Measurements from ENCODE around the gene PCDHGA1. TPM values are rescaled to one million over a fixed set of nuclear protein-coding genes. Genes with fewer than 3 reads are reported as not detected.

PCDHGA1 gene
- total and polyA plus RNA-seq, 2 donors (not counting 1 experiment from before 2014, with no cell fraction given): 0.06 to 0.64 TPM

DNA sequence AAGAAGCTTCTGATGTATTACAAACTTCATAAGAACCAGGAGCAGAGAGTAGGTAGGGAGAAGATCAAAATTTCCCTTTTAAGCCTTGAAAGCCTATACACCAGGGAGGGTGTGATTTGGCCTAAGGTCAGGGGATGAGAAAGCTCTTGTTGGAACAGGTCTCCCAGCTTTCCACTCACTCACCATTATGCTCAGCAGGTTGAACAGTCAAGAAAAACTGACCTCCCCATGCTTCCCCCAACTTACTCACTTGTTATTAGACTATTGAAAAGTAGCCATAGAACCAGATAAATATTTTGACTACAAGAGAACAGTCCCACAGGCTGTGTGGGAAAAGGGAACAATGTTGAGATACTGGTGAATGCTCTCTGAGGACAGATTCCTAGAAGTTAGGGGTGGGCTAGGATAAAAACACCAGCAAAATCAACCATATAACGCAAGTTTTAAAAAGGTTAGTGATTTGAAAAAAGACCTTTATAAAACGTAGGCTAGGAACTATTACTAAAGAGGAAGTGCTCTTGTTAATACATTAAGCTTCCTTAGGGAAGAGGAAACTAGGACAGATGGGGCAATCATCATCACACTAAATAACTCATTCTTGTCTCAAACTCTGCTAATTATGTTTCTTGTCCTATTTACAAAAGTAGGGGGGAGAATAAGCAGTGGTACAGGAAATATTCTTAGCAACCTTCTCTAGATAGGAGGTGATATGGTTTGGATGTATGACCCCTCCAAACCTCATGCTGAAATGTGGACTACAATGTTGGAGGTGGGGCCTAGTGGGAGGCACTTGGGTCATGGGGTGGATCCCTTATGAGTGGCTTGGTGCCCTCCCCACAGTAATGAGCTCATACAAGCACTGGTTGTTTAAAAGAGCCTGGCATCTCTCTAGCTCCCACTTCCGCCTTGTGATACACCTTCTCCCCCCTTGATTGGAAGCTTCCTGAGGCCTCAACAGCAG, 189.6 kb downstream of the PCDHGA1 start:
- Mint-ChIP-seq H3K27me3 (no peaks in the 10 kb centered on the region), H3K9me3 (ENCODE audit: insufficient read depth) (no peaks in the 10 kb centered on the region), H3K4me1 (peaks cover 30% of the 10 kb centered on the region), H3K4me3 (no peak overlapping the region), H3K27ac (no peak overlapping the region)
- Histone ChIP-seq H3K27ac (ENCODE audit: low read length in 2 of 2) (no peak overlapping the region), H3K9me3 (ENCODE audit: control extremely low read depth in 1 of 3, control insufficient read depth in 2 of 3, insufficient read depth in 1 of 3, low read length in 2 of 3) (no peaks in the 10 kb centered on the region), H3K79me2 (ENCODE audit: control insufficient read depth, insufficient read depth, low read length) (no peaks in the 10 kb centered on the region), H4K20me1 (ENCODE audit: control insufficient read depth, insufficient read depth, low read length, poor library complexity, severe bottlenecking) (peaks cover 11% of the 10 kb centered on the region), H2AFZ (ENCODE audit: insufficient read depth, low read depth, low read length, poor library complexity, severe bottlenecking) (no peak overlapping the region), H3K4me3 (ENCODE audit: control extremely low read depth in 1 of 5, extremely low read depth in 1 of 5, insufficient read depth in 1 of 5, low read depth in 2 of 5, low read length in 4 of 5) (no peak overlapping the region), H3K4me1 (ENCODE audit: control insufficient read depth in 2 of 2, insufficient read depth in 2 of 2, low read length in 2 of 2) (peaks cover 9 to 24% of the 10 kb centered on the region in 2 donors), H3K27me3 (replicated peaks in 1 of 4; ENCODE audit: control extremely low read depth in 1 of 4, control insufficient read depth in 3 of 4, insufficient read depth in 4 of 4, low read length in 3 of 4) (no peaks in the 10 kb centered on the region), H3K4me2 (replicated peaks; ENCODE audit: low read depth, low read length, poor library complexity, severe bottlenecking) (no peak overlapping the region), H3K36me3 (replicated peaks in 1 of 2; ENCODE audit: control extremely low read depth in 1 of 2, control insufficient read depth in 1 of 2, extremely low read depth in 1 of 2, insufficient read depth in 2 of 2, low read length in 1 of 2) (peaks cover 6 to 91% of the 10 kb centered on the region in 2 experiments), H3K9ac (ENCODE audit: low read length) (no peak overlapping the region)
- 100% methylated on average over 1 of the region's 3 CpGs for WGBS (ENCODE audit: insufficient coverage)
- no peak for ATAC-seq (ENCODE audit: low read depth)
- ChIA-PET CTCF (interaction anchor here (1.2 to 11.5 kb wide), 4 partner anchors 9 to 99 kb away, joined by 4 to 176 read pairs (median 8); partner anchors contain the start of genes PCDHGA11 and PCDHGA12), POLR2A (interaction anchor here (0.7 kb wide), 1 partner anchor 99 kb away, joined by 3 read pairs; the partner anchor contains the start of gene DIAPH1)
- intact Hi-C loops (cut with micrococcal nuclease): no loop called here
- TF ChIP-seq EZH2 (IDR thresholded peaks at IDR 0.05; ENCODE audit: borderline replicate concordance, insufficient read depth, low read depth, low read length, poor library complexity, severe bottlenecking): no peak
- TF ChIP-seq, protein P1, sequence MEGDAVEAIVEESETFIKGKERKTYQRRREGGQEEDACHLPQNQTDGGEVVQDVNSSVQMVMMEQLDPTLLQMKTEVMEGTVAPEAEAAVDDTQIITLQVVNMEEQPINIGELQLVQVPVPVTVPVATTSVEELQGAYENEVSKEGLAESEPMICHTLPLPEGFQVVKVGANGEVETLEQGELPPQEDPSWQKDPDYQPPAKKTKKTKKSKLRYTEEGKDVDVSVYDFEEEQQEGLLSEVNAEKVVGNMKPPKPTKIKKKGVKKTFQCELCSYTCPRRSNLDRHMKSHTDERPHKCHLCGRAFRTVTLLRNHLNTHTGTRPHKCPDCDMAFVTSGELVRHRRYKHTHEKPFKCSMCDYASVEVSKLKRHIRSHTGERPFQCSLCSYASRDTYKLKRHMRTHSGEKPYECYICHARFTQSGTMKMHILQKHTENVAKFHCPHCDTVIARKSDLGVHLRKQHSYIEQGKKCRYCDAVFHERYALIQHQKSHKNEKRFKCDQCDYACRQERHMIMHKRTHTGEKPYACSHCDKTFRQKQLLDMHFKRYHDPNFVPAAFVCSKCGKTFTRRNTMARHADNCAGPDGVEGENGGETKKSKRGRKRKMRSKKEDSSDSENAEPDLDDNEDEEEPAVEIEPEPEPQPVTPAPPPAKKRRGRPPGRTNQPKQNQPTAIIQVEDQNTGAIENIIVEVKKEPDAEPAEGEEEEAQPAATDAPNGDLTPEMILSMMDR (IDR thresholded peaks at IDR 0.05): no peak
- no peak for DNase-seq
